GM21723 (cell line): ENCODE measurements around the gene SSRP1.
"Not testable (repeated sequence)": the region's sequence is repeated elsewhere in the genome, so short reads cannot be mapped to it uniquely, and the experiment has no call there.

Experiments used
- ATAC-seq: cut with Tn5 transposase; IDR thresholded peaks from one replicate; pipeline ENCODE4 v1.9.1; 2021; ENCODE audit warnings: mild to moderate bottlenecking, moderate library complexity; ENCODE audit not compliant: unreplicated experiment

Gene SSRP1

GRCh38 chr11:57303280-57303989 lies 32.3 kb downstream of the SSRP1 start:
- ATAC-seq: no peak

GRCh38 chr11:57302489-57302888 lies 33.2 kb downstream of the SSRP1 start:
- no peak for ATAC-seq

- ATAC-seq: no peak
Observed at GRCh38 chr11:57301711-57302423, 33.8 kb downstream of the SSRP1 start.

GRCh38 chr11:57300785-57301184 lies 34.9 kb downstream of the SSRP1 start:
- no peak for ATAC-seq

- no peak for ATAC-seq
Observed at GRCh38 chr11:57299150-57299737, 36.4 kb downstream of the SSRP1 start.

- no peak for ATAC-seq
Observed at GRCh38 chr11:57297221-57297620, 38.5 kb downstream of the SSRP1 start.

- not testable (repeated sequence) for ATAC-seq
Observed at GRCh38 chr11:57296205-57296604, 39.5 kb downstream of the SSRP1 start.

GRCh38 chr11:57294225-57295131 lies 41.2 kb downstream of the SSRP1 start:
- ATAC-seq: no peak

- no peak for ATAC-seq
Observed at GRCh38 chr11:57290288-57290687, 45.4 kb downstream of the SSRP1 start.

GRCh38 chr11:57288771-57289579 lies 46.7 kb downstream of the SSRP1 start:
- no peak for ATAC-seq

- no peak for ATAC-seq
Observed at GRCh38 chr11:57287884-57288283, 47.8 kb downstream of the SSRP1 start.

GRCh38 chr11:57283231-57283990 lies 52.3 kb downstream of the SSRP1 start:
- no peak for ATAC-seq

GRCh38 chr11:57281546-57281945 lies 54.1 kb downstream of the SSRP1 start:
- not testable (repeated sequence) for ATAC-seq

GRCh38 chr11:57279116-57279515 lies 56.6 kb downstream of the SSRP1 start:
- ATAC-seq: no peak

- no peak for ATAC-seq
Observed at GRCh38 chr11:57278721-57279095, 57.0 kb downstream of the SSRP1 start.

- ATAC-seq: peak; percentile 65
Observed at GRCh38 chr11:57277845-57278720, 57.6 kb downstream of the SSRP1 start.

GRCh38 chr11:57276971-57277675 lies 58.6 kb downstream of the SSRP1 start:
- no peak for ATAC-seq
